ENCODE results near the gene RPL39. TPM values are rescaled to one million over a fixed set of nuclear protein-coding genes. Genes with fewer than 3 reads are reported as not detected.

RPL39 gene
- total and polyA plus RNA-seq, 8 donors = 117 to 8,391 (median 2,589) TPM

DNA sequence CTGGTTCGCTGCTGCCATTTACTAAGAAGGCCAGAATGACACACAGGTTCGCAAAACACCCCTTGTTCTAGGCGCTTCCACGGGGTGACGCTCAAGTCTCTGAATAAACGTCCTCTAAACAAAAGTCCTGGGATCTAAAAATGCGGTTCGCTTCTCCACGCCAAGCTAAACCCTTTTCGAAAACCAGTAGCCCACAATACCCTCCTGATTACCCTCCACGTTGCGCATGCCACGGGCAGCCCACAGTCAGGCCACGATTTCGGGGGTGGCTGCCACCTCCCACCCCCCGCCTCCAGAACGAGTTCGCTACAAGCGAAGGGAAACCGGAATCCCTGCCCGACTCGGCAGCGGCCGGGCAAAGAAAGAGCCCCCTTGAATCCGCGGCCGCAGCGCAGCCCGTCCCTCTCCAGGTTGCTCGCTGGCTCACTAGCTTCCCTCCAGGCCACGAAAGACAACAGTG lies 423 bp downstream of the RPL39 start:
- intact Hi-C loops (cut with DNase I; ENCODE audit: low total_unique reads) = no loop called here
- DNase-seq = peak in 1 of 2 donors; percentile 73
- Histone ChIP-seq H3K4me3 (peak overlapping the region; percentile 53 to 66 (median 62)), H3K27me3 (no peaks in the 10 kb centered on the region), H3K9me3 (no peaks in the 10 kb centered on the region), H3K36me3 (peaks cover 4 to 34% (median 32%) of the 10 kb centered on the region in 4 donors), H3K27ac (peak overlapping the region; percentile 87 to 94 (median 90)), H3K4me1 (peaks cover 4 to 47% (median 33%) of the 10 kb centered on the region in 4 donors)
- TF ChIP-seq, protein P1, sequence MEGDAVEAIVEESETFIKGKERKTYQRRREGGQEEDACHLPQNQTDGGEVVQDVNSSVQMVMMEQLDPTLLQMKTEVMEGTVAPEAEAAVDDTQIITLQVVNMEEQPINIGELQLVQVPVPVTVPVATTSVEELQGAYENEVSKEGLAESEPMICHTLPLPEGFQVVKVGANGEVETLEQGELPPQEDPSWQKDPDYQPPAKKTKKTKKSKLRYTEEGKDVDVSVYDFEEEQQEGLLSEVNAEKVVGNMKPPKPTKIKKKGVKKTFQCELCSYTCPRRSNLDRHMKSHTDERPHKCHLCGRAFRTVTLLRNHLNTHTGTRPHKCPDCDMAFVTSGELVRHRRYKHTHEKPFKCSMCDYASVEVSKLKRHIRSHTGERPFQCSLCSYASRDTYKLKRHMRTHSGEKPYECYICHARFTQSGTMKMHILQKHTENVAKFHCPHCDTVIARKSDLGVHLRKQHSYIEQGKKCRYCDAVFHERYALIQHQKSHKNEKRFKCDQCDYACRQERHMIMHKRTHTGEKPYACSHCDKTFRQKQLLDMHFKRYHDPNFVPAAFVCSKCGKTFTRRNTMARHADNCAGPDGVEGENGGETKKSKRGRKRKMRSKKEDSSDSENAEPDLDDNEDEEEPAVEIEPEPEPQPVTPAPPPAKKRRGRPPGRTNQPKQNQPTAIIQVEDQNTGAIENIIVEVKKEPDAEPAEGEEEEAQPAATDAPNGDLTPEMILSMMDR (IDR thresholded peaks at IDR 0.05) = no peak
- no peak for TF ChIP-seq EP300 (IDR thresholded peaks at IDR 0.05)
- TF ChIP-seq POLR2A (IDR thresholded peaks at IDR 0.05) = no peak
- no peak for TF ChIP-seq POLR2AphosphoS5 (IDR thresholded peaks at IDR 0.05)
- WGBS, 5 donors = 0 to 38% (median 12%) methylated on average over 17 to 31 of the region's 31 CpGs

DNA sequence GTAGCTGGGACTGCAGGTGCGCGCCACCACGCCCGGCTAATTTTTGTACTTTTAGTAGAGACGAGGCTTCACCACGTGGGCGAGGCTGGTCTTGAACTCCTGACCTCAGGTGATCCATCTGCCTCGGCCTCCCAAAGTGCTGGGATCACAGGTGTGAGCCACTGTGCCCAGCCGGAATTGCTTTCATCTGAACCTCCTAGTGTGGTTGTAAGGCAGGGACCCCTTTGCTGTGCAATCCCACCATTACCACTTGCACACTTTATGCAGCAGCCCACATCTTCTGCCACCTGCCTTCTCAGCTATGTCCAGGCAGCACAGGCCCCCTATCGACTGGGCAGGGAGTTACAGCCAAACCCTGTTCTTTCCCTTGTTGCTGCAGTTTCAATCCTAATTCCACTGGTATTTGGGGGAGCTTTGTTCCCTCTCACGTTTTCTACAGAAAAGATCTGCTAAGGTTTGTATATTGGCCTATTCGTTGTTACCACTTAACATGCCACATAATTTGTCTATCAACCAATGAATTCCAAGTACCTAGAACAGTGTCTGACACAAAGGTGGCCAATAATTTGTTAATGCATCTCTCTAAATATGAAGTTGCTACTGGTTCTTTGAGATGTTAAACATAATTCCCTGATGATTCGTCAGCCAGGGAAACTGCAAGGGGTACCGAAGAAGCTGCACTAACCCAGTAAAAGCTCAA lies 6.5 kb downstream of the RPL39 start:
- H3K4me1 ChIP-seq = peaks cover 4 to 44% (median 27%) of the 10 kb centered on the region in 4 donors
- H3K36me3 ChIP-seq = peaks cover 12 to 81% (median 76%) of the 10 kb centered on the region in 4 donors
- TF ChIP-seq, protein P1 (IDR thresholded peaks at IDR 0.05) = peak in 3 of 7 experiments; percentile 25 to 38 (median 27)
- no peak for TF ChIP-seq EP300 (IDR thresholded peaks at IDR 0.05)
- no peaks in the 10 kb centered on the region for H3K27me3 ChIP-seq
- 66 to 75% (median 74%) methylated on average over 4 to 14 of the region's 14 CpGs for WGBS, 5 donors
- no peaks in the 10 kb centered on the region for H3K9me3 ChIP-seq
- H3K4me3 ChIP-seq = no peak overlapping the region
- DNase-seq = peak; percentile 32 to 44
- H3K27ac ChIP-seq = no peak overlapping the region
- intact Hi-C loops (cut with DNase I; ENCODE audit: low total_unique reads) = no loop called here

DNA sequence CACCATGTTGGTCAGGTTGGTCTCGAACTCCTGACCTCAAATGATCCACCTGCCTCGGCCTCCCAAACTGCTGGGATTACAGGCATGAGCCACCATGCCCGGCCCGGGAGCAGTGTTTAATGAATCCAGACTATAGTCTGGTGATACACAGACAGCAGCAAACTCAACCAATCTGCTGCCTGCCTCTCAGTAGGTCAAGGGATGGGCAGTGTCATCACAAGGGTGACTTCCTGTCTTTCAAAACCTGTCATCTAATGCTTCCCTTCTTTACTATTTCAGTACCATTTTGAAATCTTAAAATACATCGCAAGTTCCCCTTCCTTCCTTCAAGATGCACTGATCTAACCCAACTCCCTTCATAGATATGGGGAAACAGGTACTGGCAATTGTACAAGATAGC lies 8.4 kb downstream of the RPL39 start:
- intact Hi-C loops (cut with DNase I; ENCODE audit: low total_unique reads) = no loop called here
- WGBS, 5 donors = 77 to 88% (median 78%) methylated on average over 4 to 5 of the region's 5 CpGs

DNA sequence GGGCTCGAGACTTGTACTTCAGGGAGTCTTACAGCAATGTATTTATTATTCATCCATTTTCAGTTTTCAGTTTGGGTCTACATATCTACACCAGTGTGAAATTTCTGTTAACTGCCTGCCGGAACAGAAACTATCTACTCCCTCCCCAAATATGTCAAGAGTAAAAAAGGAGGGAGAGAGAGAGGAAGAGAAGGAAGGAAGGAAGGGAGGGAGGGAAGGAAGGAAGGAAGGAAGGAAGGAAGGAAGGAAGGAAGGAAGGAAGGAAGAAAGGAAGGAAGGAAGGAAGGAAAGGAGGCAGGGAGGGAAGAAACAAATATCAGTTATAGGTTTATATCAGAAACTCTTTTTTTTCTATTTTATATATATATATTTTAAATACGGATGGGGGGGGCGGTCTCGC lies 12.6 kb downstream of the RPL39 start:
- DNase-seq = no peak
- no peaks in the 10 kb centered on the region for H3K27me3 ChIP-seq
- intact Hi-C loops (cut with DNase I; ENCODE audit: low total_unique reads) = no loop called here
- WGBS, 5 donors = 81 to 89% (median 85%) methylated on average over 5 of the region's 5 CpGs
- peaks cover 0 to 31% (median 25%) of the 10 kb centered on the region in 4 donors for H3K36me3 ChIP-seq
- H3K4me3 ChIP-seq = no peak overlapping the region
- H3K4me1 ChIP-seq = no peaks in the 10 kb centered on the region
- TF ChIP-seq POLR2AphosphoS5 (IDR thresholded peaks at IDR 0.05) = no peak
- no peak for TF ChIP-seq EP300 (IDR thresholded peaks at IDR 0.05)
- TF ChIP-seq, protein P1 (IDR thresholded peaks at IDR 0.05) = no peak
- no peak for TF ChIP-seq POLR2A (IDR thresholded peaks at IDR 0.05)
- H3K27ac ChIP-seq = no peak overlapping the region
- no peaks in the 10 kb centered on the region for H3K9me3 ChIP-seq

More for the DNA sequence above, 8.4 kb downstream of the RPL39 start:
- peak overlapping the region in 1 of 5 donors; percentile 26 for H3K27ac ChIP-seq
- TF ChIP-seq, protein P1 (IDR thresholded peaks at IDR 0.05) = no peak
- TF ChIP-seq EP300 (IDR thresholded peaks at IDR 0.05) = no peak
- TF ChIP-seq POLR2A (IDR thresholded peaks at IDR 0.05) = no peak
- no peak for TF ChIP-seq POLR2AphosphoS5 (IDR thresholded peaks at IDR 0.05)
- no peaks in the 10 kb centered on the region for H3K27me3 ChIP-seq
- peaks cover 3 to 26% (median 10%) of the 10 kb centered on the region in 4 donors for H3K4me1 ChIP-seq
- H3K4me3 ChIP-seq = no peak overlapping the region
- H3K9me3 ChIP-seq = no peaks in the 10 kb centered on the region
- peaks cover 12 to 65% (median 64%) of the 10 kb centered on the region in 4 donors for H3K36me3 ChIP-seq
- no peak for DNase-seq
